H4 (cell line): ENCODE measurements around the gene PXN. TPM values are rescaled to one million over a fixed set of nuclear protein-coding genes. Genes with fewer than 3 reads are reported as not detected.

Source experiments
- DNase-seq: peaks from one replicate; pipeline ENCODE4 v3.0.0-alpha.2; 2015; ENCODE audit warnings: low spot score
- total RNA-seq: library from RNA; depleted of rRNA; stranded (reverse); fragments of >200 nt; shearing (Covaris generic); gene quantifications from 2 replicates; pipeline ENCODE4 v1.2.3, GENCODE V29; 2014; rRNA removed

Gene PXN
- total RNA-seq, 1 experiment from 2014 or later, result 31.3 TPM

DNA sequence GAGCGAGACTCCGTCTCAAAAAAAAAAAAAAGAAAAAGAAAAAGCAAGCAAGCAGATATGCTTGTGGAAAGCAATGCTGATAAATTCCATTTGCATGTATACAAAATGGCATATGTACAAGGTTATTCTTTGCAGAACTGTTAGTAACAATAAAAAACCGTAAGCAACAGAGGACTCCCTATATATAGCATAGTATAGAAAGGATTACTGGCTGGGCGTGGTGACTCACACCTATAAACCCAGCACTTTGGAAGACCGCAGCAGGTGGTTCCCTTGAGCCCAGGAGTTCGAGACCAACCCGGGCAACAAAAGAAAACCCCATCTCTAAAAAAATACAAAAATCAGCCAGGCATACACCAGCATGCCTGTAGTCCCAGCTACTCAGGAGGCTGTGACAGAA, 84.6 kb downstream of the PXN start:
- DNase-seq, result no peak

DNA sequence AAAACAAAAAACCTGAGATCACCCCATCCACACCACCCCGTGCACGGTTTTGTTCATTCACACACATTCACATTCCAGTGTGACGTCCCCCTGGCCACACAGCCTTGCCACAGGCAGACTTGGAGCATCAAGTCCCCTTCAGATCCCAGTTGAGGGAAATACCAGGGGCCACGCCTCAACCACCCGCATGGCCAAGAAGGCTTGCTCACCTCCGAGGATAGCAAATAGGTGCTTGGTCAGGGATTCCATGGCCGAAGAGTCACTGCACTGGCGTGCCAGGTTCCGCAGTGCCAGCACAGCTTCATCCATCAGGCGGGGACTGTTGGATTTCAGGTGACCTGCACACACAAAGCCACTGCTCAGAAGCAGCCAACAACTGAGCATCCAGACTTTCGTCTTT, 90.0 kb downstream of the PXN start:
- no peak for DNase-seq

DNA sequence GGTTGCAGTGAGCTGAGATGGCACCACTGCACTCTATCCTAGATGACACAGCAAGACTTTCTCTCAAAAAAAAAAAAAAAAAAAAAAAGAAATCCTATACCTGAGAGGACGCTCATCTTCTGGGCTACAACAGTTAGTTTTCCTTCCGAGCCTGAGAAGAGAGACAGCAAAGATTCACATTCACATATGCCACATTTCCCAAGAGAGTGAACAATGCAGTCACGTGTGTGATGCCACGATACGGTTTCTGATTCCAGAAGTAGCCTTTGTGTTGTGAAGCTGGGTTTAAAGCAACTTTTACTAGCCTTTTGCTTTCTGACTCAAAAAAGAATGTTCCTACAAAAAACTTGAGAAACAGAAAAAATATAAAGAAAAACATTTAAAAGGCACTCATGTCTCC, 90.5 kb downstream of the PXN start:
- DNase-seq, result no peak

DNA sequence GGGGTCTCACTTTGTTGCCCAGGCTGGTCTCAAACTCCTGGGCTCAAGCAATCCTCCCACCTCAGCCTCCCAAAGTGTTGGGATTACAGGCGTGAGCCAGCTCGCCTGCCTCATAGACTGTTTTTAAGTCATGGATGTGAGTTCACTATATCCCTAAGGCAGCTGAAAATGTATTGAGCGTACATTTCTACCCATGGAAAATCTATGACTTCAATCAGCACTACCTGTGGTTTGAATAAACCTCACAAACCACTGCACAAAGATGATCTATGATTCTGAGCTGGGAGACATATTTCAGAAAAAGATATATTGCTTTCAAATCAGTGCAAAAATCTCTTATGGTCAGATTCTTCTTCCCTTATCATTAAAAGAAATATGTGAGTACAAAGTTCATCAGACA, 93.5 kb downstream of the PXN start:
- no peak for DNase-seq

DNA sequence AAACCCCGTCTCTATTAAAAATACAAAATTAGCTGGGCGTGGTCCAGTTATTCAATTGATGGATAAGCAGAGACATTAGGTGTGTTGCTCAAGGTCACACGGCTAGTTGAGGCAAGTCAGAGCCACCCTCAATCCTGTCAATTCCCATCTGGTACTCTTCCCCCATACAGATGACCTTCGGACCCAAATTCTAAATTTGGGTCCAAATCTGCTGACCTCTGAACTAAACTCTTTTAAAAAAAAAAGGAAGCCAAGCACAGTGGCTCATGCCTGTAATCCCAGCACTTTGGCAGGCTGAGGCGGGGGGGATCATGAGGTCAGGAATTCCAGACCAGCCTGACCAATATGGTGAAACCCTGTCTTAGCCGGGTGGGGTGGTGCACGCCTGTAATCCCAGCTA, 94.9 kb downstream of the PXN start:
- DNase-seq, result no peak

DNA sequence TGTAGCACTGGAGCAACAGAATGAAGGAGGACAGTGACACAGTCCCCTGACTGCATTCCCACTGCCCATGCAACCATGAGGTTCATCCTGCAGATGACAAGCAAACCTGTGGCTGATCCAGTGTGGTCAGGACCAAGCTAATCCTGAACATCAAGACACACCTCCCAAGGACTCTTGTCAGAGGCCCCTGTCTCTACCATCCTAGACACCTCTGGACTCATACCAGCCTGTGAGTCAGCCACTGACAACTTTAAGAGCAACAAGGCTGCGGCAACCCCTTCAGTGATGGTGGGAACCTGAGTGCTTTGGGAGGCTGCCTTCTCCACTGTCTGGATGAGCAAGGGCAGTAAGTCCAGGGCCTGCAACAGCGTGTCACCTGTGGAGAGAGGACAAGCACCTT, 95.6 kb downstream of the PXN start:
- no peak for DNase-seq

DNA sequence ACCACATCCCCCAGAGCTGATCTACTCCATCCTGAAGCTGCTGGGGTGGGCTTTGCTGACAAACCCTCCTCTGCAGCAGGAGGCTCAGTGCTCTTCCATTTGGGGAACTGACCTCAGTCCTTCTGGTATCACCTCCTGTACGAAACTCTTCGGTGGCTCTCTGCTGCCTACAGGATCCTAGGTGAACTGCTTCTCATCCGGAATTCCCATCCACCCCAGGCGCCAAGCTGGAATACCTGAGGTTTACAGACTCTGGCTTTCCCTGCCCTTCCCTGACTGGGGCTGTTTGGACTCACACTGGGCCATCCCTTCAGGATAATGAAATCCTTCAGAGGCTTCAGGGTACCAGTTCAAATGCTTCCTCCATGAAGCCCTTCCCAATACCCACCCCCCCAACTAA, 97.2 kb downstream of the PXN start:
- DNase-seq, result no peak

DNA sequence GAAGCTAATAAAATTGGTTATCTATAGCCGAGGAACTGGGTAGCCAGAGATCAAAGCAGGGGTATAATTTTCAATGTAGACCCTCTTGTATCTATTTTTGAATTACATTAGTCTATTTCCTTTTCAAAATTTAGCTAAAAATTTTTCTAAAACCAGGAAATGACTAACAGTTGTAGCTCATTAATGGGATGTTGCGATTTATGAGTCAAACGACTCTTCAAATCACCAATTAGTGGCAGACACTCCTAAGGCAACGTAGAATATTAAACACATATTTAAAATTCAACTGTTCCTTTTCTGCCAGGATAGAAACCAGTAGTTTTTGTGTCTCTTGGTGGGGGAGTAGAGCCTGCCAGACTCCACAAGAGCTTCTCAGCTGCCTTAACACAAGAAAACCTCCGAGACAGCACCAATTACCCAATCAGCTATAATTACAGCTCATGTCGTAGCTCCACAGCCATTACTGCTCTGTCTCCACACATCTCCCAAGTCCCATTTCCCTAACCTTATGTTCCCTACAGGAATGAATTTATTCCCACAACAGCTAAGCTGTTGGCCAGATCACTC, 97.9 kb downstream of the PXN start:
- no peak for DNase-seq

DNA sequence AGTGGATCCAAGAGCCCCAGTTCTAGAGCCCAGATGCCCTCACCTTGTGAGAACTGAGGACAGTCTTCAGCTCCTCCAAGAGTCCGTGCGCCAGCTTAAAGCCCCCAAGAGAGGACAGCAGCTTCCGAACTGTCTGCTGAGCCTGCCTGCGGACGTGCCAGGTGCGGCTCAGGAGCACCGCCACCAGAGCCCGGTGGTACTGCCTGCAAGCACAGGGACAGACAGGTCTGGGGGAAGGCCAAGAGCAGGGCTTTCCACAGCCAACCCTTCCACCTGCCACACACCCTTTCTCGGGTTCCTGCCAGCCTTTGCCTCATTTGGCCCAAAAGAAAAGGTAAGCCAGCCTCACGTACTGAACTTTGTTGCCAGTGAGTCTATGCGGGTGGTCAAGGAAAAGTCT, 101.2 kb downstream of the PXN start:
- DNase-seq, result no peak

DNA sequence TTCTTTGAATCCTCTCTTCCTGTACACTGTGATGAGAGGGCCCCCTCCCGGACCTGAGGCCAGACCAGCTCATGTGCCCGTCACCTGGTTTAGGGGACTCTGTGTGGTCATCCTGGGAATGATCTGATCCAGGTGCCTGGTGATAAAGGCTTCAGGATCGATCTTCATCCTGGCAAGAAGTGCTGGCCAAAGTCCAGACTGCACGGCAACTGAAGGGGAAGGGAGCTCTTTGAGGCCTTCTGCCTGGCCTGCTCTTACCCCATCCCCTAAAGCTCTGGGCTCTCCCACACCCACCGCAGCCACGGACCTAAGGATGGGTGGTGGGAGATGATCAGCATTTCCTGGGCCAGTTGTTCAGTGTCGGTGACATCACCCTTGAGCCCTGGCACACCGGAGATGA, 102.8 kb downstream of the PXN start:
- DNase-seq, result no peak

DNA sequence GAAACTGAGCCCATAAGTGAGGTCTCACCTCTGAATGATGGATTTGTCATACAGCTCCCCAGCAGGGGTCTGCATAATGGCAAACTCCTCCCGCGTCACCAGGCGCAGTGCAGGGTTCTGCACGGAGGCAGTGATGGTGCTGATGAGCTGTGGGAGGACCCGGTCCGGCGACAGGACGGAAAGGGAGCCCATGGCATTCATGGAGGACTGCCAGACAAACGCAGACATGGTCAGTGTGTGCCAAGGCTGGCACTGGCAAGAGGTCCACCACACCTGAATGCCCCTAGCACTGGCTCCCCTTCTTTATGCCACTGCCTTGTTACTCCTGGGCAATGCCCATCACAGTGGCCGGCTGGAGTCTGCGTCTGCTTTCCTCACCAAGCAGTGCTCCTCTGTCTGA, 103.7 kb downstream of the PXN start:
- no peak for DNase-seq

Other genes starting within 250 kb of the PXN start
- 17.7 and 23.2 TPM in 2 replicates for gene RAB35, start 149.0 kb downstream of the PXN start, total RNA-seq
- gene GCN1, start 71.0 kb downstream of the PXN start, total RNA-seq, result 33.7 and 59.7 TPM in 2 replicates
- gene RPLP0, start 64.6 kb downstream of the PXN start, total RNA-seq, result 6,442 and 6,835 TPM in 2 replicates
- under 0.01 TPM in 1 of 2 replicates, not detected in the other for gene RNU4-2, start 26.2 kb upstream of the PXN start, total RNA-seq
- under 0.01 TPM in 2 replicates for gene RNU4-1, start 27.5 kb upstream of the PXN start, total RNA-seq
- gene SIRT4, start 36.6 kb upstream of the PXN start, total RNA-seq, result 2.4 and 6.8 TPM in 2 replicates
- gene PLA2G1B, start 62.0 kb upstream of the PXN start, total RNA-seq, result not detected in 2 replicates
- gene MSI1, start 103.4 kb upstream of the PXN start, total RNA-seq, result 0.35 and 0.72 TPM in 2 replicates
- gene COX6A1, start 172.4 kb upstream of the PXN start, total RNA-seq, result 602 and 637 TPM in 2 replicates
- gene TRIAP1, start 180.7 kb upstream of the PXN start, total RNA-seq, result 72.8 and 83.2 TPM in 2 replicates
- 21.2 and 24.8 TPM in 2 replicates for gene GATC, start 180.7 kb upstream of the PXN start, total RNA-seq
- 221 and 252 TPM in 2 replicates for gene SRSF9, start 204.0 kb upstream of the PXN start, total RNA-seq
- 538 and 559 TPM in 2 replicates for gene DYNLL1, start 230.4 kb upstream of the PXN start, total RNA-seq